ENCODE results near the gene DEGS1.
A peak's percentile ranks its signal among the peaks of the same experiment; 100 is the strongest.
"Not testable (repeated sequence)": the region's sequence is repeated elsewhere in the genome, so short reads cannot be mapped to it uniquely, and the experiment has no call there.

Gene DEGS1

DNA sequence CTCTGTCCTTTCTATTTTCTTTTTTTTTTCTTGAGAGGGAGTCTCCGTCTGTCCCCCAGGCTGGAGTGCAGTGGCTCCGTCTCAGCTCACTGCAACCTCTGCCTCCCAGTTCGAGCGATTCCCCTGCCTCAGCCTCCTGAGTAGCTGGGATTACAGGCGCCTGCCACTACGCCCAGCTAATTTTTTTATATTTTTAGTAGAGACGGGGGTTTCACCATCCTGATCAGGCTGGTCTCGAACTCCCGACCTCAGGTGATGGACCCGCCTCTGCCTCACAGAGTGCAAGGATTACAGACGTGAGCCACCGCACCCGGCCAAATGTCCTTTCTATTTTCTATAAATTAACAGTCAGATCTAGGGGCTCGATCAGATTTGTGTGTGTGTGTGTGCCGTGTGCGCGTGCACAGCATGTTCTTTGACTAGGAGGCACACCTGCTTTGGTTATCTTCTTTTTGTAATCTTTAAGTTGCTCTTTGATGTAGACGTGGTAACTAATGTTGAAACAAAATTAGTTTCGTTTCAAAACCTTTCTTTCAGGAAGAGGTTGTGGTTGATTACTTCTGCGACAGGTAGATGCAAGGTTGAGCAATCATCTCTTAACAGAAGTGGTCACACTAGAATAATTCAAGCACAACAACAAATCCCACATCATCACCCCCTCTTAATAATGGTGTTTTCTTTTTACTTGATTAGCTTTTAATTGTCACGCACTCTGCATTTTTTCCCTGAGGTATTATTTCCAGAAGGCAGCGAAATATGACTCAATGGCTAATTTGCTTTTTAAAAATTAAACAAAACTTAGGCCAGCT, 779 bp upstream of the DEGS1 start:
- peak; percentile 64 for DNase-seq

DNA sequence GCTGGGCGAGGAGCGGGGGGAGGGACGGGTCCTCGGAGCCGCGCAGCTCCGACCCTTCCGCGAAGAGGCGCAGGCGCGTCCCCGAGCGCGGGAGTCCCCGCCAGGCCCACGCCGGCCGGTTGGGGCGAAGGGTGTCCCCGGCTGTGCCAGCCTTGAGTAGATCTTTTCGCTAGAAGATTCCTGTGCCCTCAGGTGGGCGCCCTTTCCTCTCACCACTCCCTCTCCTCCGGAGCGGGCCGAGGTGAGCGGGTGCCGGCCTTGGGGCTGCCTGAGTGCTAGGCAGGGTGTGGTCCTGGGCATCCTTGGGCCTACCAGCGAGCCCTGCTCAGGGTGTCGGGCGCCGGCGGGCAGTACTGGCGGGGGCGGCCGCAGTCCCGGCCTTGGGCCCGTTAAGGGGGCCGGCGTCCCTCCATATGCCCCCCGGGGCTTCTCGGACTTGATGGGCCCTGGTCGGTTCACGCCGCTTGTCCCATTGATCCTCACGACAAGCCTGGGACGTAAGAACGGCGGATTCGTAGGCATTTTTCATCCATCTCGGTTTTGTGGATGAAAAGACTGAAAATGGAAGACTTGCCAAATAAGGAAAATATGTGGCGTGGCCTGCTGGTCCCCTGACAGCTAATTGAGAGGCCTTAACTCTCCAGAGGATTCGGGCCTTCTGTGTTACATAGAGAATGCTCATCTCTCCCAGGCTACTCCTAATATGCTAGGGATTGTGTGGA, 712 bp downstream of the DEGS1 start:
- DNase-seq: peak; percentile 66

- no peak for DNase-seq
Measured at GRCh38 chr1:224185208-224185607, 2.2 kb downstream of the DEGS1 start.

- DNase-seq: no peak
Measured at GRCh38 chr1:224188286-224188685, 5.2 kb downstream of the DEGS1 start.

- DNase-seq: no peak
Measured at GRCh38 chr1:224189561-224189960, 6.5 kb downstream of the DEGS1 start.

DNA sequence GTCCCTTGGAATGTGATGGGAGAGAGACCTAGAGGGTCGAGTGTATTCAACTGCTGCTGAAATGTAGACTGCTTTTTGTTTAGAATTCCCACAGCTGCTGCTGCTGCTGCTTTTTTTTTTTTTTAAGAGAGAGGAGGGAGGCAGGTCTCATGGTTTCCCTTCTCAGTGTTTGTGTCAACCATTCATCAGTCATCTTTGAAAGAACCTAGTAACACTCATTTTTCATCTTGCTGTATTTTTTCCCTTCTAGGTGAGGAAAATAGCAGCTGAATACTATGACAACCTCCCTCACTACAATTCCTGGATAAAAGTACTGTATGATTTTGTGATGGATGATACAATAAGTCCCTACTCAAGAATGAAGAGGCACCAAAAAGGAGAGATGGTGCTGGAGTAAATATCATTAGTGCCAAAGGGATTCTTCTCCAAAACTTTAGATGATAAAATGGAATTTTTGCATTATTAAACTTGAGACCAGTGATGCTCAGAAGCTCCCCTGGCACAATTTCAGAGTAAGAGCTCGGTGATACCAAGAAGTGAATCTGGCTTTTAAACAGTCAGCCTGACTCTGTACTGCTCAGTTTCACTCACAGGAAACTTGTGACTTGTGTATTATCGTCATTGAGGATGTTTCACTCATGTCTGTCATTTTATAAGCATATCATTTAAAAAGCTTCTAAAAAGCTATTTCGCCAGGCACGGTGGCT, 9.2 kb downstream of the DEGS1 start:
- DNase-seq: no peak

- DNase-seq: no peak
Measured at GRCh38 chr1:224193319-224193966, 10.4 kb downstream of the DEGS1 start.

- DNase-seq: no peak
Measured at GRCh38 chr1:224196813-224197600, 14.0 kb downstream of the DEGS1 start.

DNA sequence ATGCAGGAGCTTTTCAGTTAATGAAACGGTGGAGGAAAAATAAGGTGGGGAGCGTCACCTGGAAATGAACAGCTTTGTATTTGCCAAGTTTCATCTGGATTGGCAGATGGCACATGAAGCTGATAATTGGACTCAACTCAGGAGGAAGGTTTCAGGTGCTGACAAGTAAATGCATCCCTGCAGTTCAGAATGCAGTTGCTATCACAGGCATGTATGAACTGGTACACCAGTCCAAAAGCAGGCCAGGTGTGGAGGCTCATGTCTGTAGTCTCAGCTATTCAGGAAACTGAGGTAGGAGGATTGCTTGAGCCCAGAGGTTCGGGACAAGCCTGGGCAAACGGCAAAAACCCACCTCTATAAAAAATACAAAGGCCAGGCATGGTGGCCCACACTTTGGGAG, 15.5 kb downstream of the DEGS1 start:
- DNase-seq: no peak

DNA sequence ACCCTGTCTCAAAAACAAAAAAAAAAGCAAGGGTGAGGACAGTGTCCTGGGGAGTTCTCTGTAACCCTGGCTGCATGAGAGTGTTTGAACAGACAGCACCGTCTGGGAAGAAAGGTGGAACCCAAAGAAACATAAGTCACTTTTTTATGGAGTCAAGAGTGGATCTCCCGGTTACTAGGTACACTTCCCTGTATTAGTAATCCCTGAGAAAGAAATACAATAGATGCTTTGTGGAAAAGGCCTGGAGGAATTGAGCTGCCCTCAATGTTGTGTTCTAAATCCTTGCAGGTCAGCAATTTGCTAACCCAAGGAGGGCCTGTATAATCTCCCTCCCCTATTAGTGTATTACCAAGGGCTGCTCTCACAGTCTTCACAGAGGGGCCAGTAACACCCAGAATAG, 16.6 kb downstream of the DEGS1 start:
- DNase-seq: no peak

GRCh38 chr1:224201383-224201782, 18.3 kb downstream of the DEGS1 start:
- DNase-seq: no peak

DNA sequence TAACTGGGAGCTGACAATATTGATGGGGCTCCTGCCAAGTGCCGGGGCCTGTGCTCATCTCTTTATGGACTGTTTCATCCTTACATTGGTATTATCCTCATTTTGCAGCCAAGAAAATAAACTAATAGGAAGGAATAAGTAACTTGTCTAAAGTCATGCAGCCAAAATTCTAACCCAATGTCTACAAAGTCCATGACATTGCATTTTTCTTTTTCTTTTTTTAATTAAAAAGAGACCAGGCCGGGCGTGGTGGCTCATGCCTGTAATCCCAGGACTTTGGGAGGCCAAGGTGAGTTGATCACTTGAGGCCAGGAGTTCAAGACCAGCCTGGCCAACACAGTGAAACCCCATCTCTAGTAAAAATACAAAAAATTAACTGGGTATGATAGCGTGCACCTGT, 18.8 kb downstream of the DEGS1 start:
- no peak for DNase-seq

GRCh38 chr1:224203243-224204016, 20.4 kb downstream of the DEGS1 start:
- no peak for DNase-seq

GRCh38 chr1:224205438-224205840, 22.4 kb downstream of the DEGS1 start:
- DNase-seq: no peak

- not testable (repeated sequence) for DNase-seq
Measured at GRCh38 chr1:224205931-224206538, 23.0 kb downstream of the DEGS1 start.

DNA sequence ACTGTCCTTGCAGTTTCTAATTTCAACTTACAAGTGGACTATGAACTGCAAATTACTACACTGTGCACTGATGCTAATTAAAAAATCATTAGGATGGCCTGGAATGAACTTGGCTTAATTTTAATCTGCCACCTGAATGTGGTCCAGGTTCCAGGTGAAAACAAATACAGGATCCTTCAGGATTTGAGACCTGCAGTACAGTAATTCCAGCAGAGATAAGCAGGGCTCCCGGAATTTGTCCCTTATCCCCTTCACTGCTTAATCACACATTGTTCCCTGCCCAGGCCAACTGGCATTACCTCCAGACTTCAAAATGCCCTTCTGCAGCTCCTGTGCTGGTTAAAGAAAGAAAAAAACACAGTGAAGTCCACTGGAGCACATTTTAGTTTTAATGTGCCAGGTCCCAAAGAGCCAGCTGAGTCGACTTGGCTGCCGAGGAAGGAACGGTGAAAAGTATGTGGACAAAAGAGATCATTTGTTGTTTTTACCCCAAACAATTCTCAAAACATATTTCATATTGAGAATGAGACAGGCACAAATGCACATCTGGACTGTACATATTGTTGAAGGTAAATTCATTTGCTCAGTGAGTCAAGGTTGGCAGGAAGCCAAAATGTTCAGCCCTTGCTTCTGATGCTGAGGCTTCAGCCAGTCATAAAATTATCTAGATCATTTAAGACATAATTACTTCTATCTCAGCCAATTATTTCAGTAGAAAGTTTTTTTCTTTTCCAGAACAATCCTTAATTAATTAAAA, 28.3 kb downstream of the DEGS1 start:
- peak; percentile 70 for DNase-seq

GRCh38 chr1:224212618-224213061, 29.6 kb downstream of the DEGS1 start:
- no peak for DNase-seq

- DNase-seq: no peak
Measured at GRCh38 chr1:224213438-224214119, 30.5 kb downstream of the DEGS1 start.

DNA sequence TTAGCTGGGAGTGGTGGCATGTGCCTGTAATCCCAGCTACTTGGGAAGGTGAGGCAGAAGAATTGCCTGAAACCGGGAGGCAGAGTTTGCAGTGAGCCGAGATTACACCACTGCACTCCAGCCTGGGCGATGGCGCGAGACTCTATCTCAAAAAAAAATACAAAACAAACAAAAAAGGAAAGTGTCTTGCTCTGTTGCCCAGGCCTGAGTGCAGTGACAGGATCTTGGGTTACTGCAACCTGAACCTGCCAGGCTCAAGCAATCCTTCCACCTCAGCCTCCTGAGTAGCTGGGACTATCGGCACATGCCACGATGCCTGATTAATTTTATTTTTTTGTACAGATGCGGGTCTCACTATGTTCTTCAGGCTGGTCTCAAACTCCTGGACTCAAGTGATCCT, 33.3 kb downstream of the DEGS1 start:
- DNase-seq: no peak

Measured in NCI-H146 (cell line).